OCI-LY7 (cell line): Measurements from ENCODE around the gene P3H2.

Source experiments
- CTCF ChIP-seq: fragments of 200-600 bp; sonication (generic); conservative IDR thresholded peaks from 2 replicates; pipeline ENCODE4 v1.5.1; 2014; ENCODE audit warnings: mild to moderate bottlenecking, antibody characterized with exemption, low read length, moderate library complexity, mixed read lengths
- EZH2phosphoT487 ChIP-seq: fragments of 200-600 bp; sonication (generic); IDR thresholded peaks from 2 replicates; pipeline ENCODE4 v1.6.1; 2018; ENCODE audit warnings: low read depth, borderline replicate concordance, mild to moderate bottlenecking, mixed run types, antibody characterized with exemption, low read length, moderate library complexity, mixed read lengths

- no peak for TF ChIP-seq CTCF
- no peak for TF ChIP-seq EZH2phosphoT487
These were observed 88.6 kb downstream of the P3H2 start for GRCh38 chr3:190031887-190032752.
